ENCODE data around the gene SMIM38. TPM values are rescaled to one million over a fixed set of nuclear protein-coding genes. Genes with fewer than 3 reads are reported as not detected.

The SMIM38 gene
- total and polyA plus RNA-seq, 11 donors = 0.08 to 0.35 (median 0.15) TPM; not detected in 1

- DNase-seq (no peak), ATAC-seq (no peak)
- 72 to 79% (median 79%) methylated on average over 5 of the region's 5 CpGs for WGBS, 4 donors
- Histone ChIP-seq H3K27ac (no peak overlapping the region), H3K4me1 (peaks cover 0 to 13% (median 8%) of the 10 kb centered on the region in 12 donors), H3K9me3 (no peaks in the 10 kb centered on the region), H3K27me3 (peaks cover 0 to 8% (median 0%) of the 10 kb centered on the region in 9 donors), H3K36me3 (no peaks in the 10 kb centered on the region), H3K4me3 (no peak overlapping the region)
- TF ChIP-seq CTCF (IDR thresholded peaks at IDR 0.05) (no peak), POLR2A (IDR thresholded peaks at IDR 0.05) (no peak)
- intact Hi-C loops (cut with DNase I) = no loop called here
Observed at GRCh38 chr11:69198891-69199582, 43.3 kb downstream of the SMIM38 start.

- Histone ChIP-seq H3K27ac (no peak overlapping the region), H3K27me3 (peaks cover 0 to 8% (median 0%) of the 10 kb centered on the region in 9 donors), H3K4me1 (peaks cover 0 to 13% (median 8%) of the 10 kb centered on the region in 12 donors), H3K4me3 (no peak overlapping the region), H3K9me3 (no peaks in the 10 kb centered on the region), H3K36me3 (no peaks in the 10 kb centered on the region)
- DNase-seq = no peak
- intact Hi-C loops (cut with DNase I) = loop anchor here in 2 of 10 donors (2.0 to 10.0 kb wide), 2 partner anchors 65 to 71 kb away; no protein-coding TSS in a partner anchor
- 72 to 83% (median 80%) methylated on average over 10 of the region's 10 CpGs for WGBS, 4 donors
- no peak for TF ChIP-seq POLR2A (IDR thresholded peaks at IDR 0.05)
- no peak for TF ChIP-seq CTCF (IDR thresholded peaks at IDR 0.05)
- ATAC-seq = no peak
Observed at GRCh38 chr11:69199583-69200315, 44.0 kb downstream of the SMIM38 start.

- Histone ChIP-seq H3K4me3 (no peak overlapping the region), H3K27me3 (peaks cover 0 to 8% (median 0%) of the 10 kb centered on the region in 9 donors), H3K36me3 (no peaks in the 10 kb centered on the region), H3K27ac (no peak overlapping the region), H3K4me1 (peaks cover 0 to 13% (median 8%) of the 10 kb centered on the region in 12 donors), H3K9me3 (no peaks in the 10 kb centered on the region)
- ATAC-seq (peak in 3 of 4 donors; percentile 34 to 74 (median 54)), DNase-seq (peak; percentile 53 to 76 (median 55))
- WGBS, 4 donors = 52 to 59% (median 56%) methylated on average over 29 to 32 of the region's 32 CpGs
- TF ChIP-seq POLR2A (IDR thresholded peaks at IDR 0.05) (no peak), CTCF (IDR thresholded peaks at IDR 0.05) (no peak)
- intact Hi-C loops (cut with DNase I) = loop anchor here in 2 of 10 donors (2.0 to 10.0 kb wide), 2 partner anchors 66 to 72 kb away; no protein-coding TSS in a partner anchor
Observed at GRCh38 chr11:69200331-69201065, 44.8 kb downstream of the SMIM38 start.
